T-helper 9 cell (primary cell): Measurements from ENCODE around the gene ROCK2.
"Not testable (repeated sequence)": the region's sequence is repeated elsewhere in the genome, so short reads cannot be mapped to it uniquely, and the experiment has no call there.

Source experiments
- DNase-seq: peaks from one replicate; pipeline ENCODE4 v3.0.0-alpha.2; 2020

ROCK2 gene

DNA sequence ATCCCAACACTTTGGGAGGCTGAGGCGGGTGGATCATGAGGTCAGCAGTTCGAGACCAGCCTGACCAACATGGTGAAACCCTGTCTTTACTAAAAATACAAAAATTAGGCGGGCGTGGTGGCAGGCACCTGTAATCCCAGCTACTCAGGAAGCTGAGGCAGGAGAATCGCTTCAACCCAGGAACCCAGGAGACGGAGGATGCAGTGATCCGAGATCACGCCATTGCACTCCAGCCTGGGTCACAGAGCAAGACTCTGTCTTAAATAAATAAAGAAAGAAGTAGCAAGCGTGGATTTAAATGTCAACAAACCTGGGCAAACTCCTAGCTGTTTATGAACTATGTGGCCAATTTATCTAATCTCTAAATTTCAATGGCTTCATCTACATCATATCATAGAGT, 82.9 kb downstream of the ROCK2 start:
- not testable (repeated sequence) for DNase-seq

DNA sequence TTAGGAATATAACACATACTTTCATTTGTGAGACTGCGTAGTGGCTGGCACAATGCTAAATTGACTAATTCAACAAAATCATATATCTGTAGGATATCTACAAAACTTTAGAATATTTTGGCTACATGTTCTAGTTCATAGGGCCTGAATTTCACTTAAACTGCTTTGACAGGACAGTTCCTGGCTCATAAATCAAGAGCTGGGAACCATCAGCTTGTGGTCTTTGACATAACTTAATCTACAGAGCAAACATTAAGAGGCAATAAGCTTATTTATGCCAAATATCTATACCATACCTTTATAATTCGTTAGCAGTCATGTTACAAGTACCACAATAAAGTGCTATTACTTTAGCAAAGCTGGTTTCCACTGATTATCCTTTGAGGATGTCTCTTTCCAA, 83.5 kb downstream of the ROCK2 start:
- no peak for DNase-seq

DNA sequence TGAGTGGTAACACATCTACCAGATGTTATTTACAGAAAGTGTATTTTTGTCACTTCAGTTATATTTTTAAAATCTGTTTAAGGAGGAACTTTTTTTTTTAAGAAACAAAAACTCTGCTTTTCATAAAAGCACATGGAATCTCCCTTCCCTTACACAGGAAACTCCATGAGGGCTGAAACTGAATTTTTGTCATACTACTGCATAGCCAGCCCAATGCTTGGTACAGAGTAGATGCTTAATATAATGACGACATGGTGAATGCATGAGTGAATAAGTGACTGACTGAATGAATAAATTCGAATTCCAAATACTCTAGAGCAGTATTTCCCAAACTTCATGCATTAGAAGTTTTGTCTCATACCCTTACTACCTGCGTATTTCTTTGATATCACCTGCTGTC, 86.5 kb downstream of the ROCK2 start:
- no peak for DNase-seq

DNA sequence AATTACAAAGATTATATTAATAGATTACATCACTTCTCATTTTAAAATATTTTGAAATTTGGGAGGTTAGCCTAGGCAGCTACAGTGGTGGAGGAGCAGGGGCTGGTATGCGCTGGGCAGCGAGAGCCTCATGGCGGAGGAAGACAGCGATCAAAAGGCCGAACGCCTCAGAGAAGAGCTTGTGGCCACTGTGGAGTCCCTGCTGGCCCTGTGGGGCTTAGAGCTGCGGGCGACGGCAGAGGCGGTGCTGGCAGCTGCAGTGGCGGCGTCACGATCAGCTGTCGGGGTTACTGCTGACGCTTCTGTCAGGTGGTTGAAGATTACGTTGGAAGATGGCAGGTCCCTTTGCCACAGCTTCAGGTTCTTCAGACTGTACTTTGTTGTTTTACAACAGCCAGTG, 87.4 kb downstream of the ROCK2 start:
- DNase-seq = no peak

DNA sequence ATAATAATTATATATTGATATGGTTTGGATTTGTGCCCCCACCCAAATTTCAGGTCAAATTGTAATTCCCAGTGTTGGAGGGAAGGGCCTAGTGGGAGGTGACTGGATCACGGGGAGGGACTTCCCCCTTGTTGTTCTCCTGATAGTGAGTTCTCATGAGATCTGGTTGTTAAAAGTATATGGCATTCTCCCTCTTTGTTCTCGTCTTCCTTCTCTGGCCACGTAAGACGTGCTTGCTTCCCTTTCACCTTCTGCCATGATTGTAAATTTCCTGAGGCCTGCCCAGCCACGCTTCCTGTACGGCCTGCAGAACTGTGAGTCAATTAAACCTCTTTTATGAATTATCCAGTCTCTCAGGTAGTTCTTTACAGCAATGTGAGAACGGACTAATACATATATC, 88.3 kb downstream of the ROCK2 start:
- no peak for DNase-seq

DNA sequence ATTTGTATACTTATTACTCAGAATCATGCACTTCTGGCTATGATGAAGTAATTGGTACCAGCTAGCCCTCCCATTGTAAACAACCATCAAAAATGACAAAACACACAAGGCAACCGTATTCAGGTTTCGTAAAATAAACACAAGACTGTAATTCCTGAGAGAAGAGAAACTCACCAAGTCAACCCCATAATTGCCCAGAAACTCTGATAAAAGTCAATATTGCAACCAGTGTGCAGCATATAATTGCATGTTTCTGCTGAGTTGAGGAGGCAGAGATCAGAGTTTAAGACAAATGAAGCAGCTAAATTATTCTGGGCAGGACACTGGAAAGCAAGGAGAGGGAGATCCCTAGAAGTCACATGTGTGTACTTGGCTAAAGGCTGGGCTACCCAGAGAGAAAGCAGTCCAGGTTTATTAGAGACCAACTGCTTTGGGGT, 90.3 kb downstream of the ROCK2 start:
- no peak for DNase-seq

DNA sequence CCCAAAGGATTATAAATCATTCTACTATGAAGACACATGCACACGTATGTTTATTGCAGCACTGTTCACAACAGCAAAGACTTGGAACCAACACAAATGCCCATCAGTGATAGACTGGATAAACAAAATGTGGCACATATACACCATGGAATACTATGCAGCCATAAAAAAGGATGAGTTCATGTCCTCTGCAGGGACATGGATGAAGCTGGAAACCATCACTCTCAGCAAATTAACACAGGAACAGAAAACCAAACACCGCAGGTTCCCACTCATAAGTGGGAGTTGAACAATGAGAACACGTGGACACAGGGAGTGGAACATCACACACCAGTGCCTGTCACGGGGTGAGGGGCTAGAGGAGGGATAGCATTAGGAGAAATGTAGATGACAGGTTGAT, 92.0 kb downstream of the ROCK2 start:
- not testable (repeated sequence) for DNase-seq

DNA sequence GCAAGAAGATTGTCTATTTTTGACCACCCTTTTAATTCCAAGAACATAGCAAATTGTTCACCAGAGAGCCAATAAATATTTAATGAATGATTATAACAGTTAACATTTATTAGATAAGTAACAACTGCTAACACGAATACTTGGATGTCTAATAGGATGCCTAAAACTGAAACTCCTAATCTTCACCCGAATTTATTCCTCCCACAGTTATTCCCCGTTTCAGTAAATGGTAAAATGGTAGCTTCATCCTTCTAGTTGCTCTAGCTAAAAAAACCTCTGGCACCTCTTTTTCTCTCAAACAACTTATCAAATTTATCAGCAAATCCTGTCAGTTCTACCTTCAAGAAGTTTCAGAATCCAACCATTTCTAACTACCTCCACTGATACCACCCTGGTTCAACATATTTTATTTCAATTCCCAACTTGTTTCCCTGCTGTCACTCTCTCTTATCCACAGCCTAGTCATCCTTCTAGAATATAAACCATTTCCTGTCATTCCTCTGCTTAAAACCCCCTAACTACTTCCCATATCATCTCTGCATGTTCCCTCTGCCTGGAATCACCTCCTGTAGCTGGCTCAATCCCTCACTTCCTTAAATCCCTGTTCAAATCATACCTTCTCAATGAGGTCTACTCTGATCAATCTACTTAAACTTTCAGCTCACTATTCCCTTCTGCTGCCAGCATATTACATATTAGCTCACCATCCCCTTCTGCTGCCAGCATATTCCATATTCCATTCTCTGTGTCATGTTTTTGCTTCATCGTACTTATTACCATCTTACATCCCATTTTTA, 93.8 kb downstream of the ROCK2 start:
- DNase-seq = no peak

DNA sequence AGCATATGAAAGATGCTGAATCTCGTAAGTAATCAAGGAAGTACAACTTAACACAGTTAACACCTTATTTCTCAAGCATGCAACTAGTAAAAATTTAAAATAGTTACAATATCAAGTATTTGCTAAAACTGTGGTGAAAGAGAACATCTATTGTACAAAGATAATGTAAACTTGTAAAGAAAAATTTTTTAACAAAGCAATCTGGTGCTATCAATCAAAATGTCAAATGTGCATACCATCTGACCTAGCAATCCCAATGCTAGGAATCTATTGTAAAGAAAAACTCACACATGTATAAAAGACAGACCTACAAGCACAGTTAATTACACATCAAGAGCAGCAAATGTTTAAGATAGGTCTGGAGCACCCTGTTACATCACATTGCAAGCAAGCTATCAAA, 99.1 kb downstream of the ROCK2 start:
- DNase-seq = no peak

DNA sequence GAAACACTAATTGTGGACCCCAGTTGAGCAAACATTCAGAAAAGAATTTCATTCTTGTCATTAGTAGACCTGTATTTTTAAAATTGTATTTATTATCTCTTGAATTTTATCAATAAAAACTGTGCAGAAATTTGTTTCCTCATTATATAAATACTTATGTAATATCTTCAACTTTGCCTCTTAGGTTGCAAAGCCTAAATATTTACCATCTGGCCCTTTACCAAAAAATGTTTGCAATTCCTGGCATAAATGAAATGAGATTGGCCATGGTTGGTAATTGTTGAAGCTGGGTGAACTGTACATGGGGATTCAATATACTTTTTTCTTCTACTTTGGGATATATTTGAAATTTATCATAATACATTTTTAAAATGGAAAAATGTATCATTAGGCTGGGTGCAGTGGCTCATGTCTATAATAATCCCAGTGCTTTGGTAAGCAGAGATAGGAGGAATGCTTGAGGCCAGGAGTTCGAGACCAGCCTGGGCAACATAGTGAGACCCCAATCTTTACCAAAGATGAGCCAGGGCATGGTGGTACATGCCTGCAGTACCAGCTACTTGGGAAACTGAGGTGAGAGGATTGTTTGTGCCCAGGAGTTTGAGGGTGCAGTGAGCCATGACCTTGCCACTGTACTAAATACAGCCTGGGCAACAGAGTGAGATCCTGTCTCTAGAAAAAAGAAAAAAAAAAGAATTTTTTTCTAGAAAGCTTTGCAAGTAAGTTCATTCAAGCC, 100.2 kb downstream of the ROCK2 start:
- no peak for DNase-seq

DNA sequence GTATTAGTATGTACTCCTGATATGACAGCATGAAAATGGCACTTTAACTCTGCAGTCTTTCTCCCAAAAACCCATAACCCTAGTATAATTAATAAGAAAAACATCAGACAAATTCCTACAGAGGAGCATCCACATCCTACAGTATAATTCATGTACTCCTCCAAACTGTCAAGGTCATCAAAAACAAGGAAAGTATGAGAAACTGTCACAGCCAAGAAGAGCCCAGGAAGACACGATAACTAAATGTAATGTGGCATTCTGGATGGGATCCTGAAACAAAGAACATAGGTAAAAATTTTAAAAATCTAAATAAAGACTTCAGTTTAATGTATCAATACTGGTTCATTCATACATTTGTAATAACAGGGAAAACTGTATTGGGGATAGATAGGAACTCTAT, 100.9 kb downstream of the ROCK2 start:
- DNase-seq = no peak

DNA sequence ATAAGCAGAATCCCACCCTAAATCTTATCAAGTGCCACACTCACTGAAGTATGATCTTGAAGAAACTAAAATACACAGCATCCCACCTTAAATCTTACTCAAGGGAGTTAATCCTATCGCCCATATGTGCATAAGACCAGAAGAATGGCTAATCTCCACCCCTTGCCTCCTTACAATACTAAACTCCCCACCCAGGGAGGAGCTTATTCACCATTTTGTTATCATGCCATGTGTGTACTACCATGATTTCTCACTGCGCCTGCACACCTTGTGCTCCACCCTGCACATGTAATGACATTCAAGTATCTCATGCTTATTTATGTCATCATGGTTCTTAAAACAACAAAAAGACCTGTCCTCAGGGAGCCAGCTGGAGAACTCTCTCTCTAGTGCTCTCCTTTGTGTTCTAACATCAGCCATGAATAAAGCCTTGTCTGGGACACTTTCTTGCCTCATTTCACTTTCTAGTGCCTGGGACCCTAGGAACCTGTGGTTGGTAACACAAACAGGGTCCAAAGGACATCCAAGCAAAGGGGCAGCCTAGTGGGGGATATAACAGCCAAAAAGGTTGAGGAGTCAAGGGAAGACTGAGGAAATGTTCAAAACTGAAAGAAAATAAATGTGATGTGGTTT, 101.8 kb downstream of the ROCK2 start:
- DNase-seq = no peak

DNA sequence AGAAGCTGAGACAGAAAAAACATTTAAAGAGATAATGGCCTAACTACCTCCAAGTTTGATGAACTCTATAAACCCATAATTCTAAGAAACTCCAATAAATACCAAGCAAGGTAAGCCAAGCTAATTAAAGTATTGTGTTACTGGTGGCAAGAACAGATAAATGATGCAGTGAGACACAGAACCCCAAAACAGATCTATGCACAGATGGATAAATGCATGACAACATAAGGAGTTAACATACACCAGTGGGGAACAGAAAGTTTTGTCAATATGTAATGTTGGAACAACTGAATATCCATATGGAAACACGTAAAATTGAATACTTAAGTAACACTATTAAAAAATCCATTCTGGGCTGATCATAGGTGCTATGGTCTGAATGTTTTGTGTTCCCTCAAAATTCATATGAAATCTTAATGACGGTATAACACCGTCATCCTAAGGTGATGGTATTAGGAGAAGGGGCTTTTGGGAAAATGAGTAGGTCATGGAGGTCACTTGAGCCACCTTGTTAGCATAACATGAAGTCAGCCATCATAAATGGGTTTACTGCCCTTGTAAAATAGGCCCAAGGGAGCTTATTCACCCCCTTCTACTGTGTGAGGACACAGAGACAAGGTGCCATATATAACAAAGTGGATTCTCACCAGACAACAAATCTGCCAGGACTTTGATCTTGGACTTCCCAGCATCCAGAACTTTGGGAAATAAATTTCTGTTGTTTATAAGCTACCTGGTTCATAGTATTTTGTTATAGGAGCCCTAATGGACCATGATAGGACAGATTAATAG, 102.8 kb downstream of the ROCK2 start:
- no peak for DNase-seq

DNA sequence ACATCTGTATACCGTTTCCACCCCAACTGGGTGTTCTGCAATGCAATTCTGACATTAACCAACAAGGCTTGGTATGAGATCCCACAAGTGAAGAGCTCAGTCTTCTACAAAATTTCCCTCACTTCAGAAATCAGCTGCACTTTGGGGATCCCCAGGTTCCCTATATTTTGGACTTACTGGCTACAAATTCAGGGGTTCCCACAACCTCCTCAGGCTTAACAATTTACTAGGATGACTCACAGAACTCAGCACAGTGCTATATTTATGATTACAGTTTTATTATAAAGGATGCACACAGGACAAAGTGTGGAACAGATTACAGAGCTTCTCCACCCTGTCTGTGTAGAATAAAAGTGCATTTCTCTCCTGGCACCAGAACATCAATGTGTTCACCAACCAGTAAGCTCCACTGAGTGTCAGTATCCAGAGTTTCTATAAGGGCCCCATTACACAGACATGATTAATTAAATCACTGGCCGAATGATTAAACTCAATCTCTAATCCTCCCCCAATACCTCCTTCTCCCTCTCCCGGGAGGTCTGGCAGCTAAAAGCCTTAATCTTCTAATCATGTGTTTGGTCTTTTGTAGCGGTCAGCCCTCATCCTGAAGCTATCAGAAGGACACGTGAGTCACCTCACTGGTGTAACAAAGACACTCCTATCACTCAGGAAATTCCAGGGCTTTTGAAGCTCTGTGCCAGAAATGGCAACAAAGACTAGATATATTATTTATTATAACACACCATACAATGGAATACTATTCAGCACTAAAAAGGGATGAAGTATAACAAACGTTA, 104.6 kb downstream of the ROCK2 start:
- DNase-seq = no peak

DNA sequence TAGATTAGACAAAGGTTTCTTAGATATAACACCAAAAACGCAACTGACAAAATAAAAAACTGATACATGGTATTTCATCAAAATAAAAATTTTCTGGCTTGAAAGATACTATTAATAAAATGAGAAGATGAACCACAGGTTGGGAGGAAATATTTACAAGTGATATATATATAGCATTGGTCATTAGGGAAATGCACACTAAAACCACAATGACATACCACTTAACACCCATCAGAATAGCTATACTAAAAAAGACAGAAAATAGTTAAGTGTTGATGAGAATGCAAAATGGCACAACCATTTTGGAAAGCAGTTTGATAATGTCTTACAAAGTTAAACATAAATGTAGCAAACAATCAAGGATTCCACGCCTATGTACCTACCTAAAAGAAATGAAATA, 105.3 kb downstream of the ROCK2 start:
- no peak for DNase-seq

DNA sequence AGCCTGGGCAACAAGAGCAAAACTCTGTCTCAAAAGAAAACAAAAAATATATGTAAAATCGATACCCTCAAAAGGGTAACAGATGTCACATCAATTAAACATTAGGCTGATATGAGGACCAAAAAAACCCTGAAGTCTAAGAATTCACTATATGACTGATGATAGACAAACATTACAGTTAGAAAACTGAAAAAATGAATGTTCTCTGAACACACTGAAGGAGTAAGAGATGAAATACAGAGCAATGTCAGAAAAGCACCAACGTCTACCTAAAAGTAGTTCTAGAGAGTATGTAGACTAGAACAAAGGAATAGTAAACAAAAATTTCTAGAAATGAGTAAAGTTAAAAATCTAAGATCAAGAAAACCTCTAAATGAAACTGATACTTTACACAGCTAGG, 107.3 kb downstream of the ROCK2 start:
- no peak for DNase-seq

DNA sequence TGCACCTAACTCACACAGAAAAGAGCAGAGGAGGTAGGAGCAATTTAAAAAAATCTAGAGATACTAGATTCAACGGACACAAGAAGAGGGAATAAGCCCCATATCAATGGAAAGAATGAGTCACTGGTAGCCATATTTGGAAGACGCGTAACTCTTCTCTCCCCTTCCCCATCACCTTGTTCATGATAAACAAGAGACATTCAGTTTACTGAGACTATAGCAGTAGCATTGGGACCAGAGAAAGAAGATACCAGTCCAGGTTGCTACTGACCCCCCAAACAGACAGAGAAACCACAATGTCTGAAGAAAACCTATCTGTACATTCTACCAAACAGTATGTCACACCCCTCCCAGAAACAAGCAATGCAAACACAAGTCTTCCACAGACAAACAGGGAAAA, 108.1 kb downstream of the ROCK2 start:
- DNase-seq = no peak

DNA sequence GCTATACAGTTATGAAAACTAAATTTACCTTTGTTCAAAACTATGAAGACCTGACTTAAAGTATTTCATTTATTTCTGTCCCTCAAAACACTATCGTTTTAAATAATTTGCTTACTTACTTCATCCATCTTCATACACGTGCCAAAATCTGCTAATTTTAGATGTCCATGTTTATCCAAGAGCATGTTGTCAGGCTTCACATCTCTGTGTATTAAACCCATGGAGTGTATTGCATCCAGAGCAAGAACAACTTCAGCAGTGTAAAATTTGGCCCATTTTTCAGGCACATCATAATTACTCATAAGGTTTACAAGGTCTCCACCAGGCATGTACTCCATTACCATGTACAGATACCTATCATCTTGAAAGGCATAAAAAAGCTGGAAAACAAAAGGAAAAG, 108.9 kb downstream of the ROCK2 start:
- no peak for DNase-seq

DNA sequence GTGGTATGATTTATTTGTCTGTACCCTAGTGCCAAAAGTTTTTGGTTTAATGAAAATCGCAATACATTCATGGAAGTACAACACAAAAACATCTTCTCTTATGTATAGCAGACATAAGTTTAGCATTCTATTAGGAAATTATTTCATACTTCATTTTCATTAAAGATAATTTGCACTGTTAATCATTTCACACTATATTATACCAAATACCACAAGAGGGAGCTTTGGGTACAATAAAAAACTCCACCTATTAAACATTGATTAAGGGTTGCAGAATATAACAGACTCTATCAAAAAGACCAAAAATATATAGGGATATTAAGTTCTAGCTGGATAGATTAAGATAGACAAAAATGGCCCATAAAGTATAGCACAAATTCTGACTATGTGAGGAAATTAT, 110.1 kb downstream of the ROCK2 start:
- DNase-seq = no peak

DNA sequence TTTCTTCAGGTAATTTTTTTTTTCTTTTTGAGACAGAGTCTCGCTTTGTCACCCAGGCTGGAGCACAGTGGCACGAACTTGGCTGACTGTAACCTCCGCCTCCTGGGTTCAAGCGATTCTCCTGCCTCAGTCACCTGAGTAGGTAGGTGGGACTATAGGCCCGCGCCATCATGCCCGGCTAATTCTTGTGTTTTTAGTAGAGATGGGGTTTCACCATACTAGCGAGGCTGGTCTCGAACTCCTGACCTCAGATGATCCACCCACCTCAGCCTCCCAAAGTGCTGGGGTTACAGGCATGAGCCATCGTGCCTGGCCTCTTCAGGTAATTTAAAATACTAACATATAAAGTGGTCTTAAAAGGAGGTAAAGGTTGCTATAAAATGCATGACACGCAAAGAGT, 113.2 kb downstream of the ROCK2 start:
- DNase-seq = not testable (repeated sequence)

DNA sequence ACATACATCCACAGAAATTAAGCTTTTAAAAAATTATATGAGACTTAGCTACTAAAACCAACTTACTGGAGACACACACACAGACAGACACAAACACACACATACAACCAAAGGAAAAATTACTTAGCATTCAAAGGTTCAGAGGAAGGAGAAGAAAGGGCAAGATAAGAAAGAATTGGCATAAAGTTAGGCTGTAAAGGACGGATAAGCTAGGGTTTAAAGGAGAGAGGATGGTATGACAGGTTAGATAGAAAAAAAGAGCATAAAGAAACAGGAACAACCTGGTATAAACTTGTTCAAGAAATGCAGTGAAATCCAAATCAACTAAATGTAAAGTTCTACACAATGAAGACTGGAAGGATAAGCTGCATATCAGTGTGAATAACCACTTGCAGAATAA, 115.7 kb downstream of the ROCK2 start:
- no peak for DNase-seq

DNA sequence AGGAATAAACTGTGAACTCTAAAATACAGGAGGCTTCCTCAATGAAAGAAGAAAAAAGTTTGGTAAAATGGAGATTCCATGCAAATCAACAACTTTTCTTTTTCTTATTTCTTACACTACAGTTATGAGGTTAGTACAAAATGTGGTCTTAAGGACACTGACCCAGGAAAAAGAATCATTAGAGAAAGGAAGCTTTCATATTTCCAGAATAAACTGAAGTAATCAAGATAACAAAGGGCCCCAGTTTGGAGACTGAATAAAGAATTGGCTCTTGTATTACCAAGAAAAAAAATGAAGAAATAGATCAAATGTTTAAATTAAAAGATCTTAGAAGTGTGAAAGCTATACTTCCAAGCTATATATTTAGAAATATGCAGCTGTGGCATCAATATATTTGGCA, 116.8 kb downstream of the ROCK2 start:
- DNase-seq = no peak
